ENCODE results near the gene IFI44L. TPM values are rescaled to one million over a fixed set of nuclear protein-coding genes. Genes with fewer than 3 reads are reported as not detected.

IFI44L gene
- total RNA-seq, 1 donor = 49.2 TPM

DNA sequence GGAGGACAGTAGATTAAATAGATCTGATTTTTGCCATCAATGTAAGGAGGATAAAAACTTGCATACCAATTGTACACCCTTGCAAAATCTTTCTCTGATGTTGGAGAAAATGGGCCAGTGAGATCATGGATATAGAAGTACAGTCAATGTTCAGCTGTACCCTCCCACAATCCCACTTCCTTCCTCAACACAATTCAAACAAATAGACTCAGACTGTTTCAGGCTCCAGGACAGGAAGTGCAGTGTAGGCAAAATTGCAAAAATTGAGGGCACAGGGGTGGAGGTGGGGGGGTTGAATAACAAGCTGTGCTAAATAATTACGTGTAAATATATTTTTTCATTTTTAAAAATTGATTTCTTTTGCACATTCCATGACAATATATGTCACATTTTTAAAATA lies 25.5 kb downstream of the IFI44L start:
- H3K4me3 ChIP-seq (ENCODE audit: insufficient read depth, low read length) = no peak overlapping the region
- H3K79me2 ChIP-seq (ENCODE audit: insufficient read depth, low read length) = peaks cover under 1% of the 10 kb centered on the region
- no peak overlapping the region for H3K4me2 ChIP-seq (ENCODE audit: insufficient read depth, low read length)
- DNase-seq (ENCODE audit: insufficient read length, low spot score, missing footprints) = no peak
- no peaks in the 10 kb centered on the region for H3K27me3 ChIP-seq (ENCODE audit: insufficient read depth, low read length)
- H3K36me3 ChIP-seq (ENCODE audit: insufficient read depth, low read length) = no peaks in the 10 kb centered on the region
- H3K4me1 ChIP-seq (ENCODE audit: insufficient read depth, low read length) = peaks cover 2% of the 10 kb centered on the region
- H3K27ac ChIP-seq (ENCODE audit: low read depth, low read length) = no peak overlapping the region
- no peak overlapping the region for H2AFZ ChIP-seq (ENCODE audit: low read length)
- no peaks in the 10 kb centered on the region for H4K20me1 ChIP-seq (ENCODE audit: insufficient read depth, low read length)
- no peaks in the 10 kb centered on the region for H3K9me3 ChIP-seq (ENCODE audit: low read depth, low read length)
- TF ChIP-seq, protein P1, sequence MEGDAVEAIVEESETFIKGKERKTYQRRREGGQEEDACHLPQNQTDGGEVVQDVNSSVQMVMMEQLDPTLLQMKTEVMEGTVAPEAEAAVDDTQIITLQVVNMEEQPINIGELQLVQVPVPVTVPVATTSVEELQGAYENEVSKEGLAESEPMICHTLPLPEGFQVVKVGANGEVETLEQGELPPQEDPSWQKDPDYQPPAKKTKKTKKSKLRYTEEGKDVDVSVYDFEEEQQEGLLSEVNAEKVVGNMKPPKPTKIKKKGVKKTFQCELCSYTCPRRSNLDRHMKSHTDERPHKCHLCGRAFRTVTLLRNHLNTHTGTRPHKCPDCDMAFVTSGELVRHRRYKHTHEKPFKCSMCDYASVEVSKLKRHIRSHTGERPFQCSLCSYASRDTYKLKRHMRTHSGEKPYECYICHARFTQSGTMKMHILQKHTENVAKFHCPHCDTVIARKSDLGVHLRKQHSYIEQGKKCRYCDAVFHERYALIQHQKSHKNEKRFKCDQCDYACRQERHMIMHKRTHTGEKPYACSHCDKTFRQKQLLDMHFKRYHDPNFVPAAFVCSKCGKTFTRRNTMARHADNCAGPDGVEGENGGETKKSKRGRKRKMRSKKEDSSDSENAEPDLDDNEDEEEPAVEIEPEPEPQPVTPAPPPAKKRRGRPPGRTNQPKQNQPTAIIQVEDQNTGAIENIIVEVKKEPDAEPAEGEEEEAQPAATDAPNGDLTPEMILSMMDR (IDR thresholded peaks at IDR 0.05; ENCODE audit: extremely low read depth, low read depth, low read length) = no peak

DNA sequence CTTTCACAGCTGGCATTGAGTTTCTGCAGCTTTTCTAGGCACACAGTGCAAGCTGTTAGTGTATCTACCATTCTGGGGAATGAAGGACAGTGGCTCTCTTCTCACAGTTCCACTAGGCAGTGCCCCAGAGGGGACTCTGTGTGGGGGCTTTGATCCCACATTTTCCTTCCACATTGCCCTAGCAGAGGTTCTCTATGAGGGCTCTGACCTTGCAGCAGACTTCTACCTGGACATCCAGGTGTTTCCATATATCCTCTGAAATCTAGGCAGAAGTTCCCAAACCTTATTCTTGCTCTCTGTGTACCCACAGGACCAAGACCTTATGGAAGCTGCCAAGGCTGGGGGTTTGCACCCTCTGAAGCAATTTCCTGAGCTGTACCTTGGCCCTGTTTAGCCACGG lies 27.0 kb downstream of the IFI44L start:
- Histone ChIP-seq H3K36me3 (ENCODE audit: insufficient read depth, low read length) (no peaks in the 10 kb centered on the region), H3K4me1 (ENCODE audit: insufficient read depth, low read length) (peaks cover 2% of the 10 kb centered on the region), H3K4me3 (ENCODE audit: insufficient read depth, low read length) (no peak overlapping the region), H3K27me3 (ENCODE audit: insufficient read depth, low read length) (no peaks in the 10 kb centered on the region), H3K27ac (ENCODE audit: low read depth, low read length) (no peak overlapping the region), H3K79me2 (ENCODE audit: insufficient read depth, low read length) (peaks cover 12% of the 10 kb centered on the region), H3K4me2 (ENCODE audit: insufficient read depth, low read length) (no peak overlapping the region), H4K20me1 (ENCODE audit: insufficient read depth, low read length) (no peaks in the 10 kb centered on the region), H3K9me3 (ENCODE audit: low read depth, low read length) (no peaks in the 10 kb centered on the region), H2AFZ (ENCODE audit: low read length) (no peak overlapping the region)
- DNase-seq (ENCODE audit: insufficient read length, low spot score, missing footprints) = no peak
- TF ChIP-seq, protein P1 (IDR thresholded peaks at IDR 0.05; ENCODE audit: extremely low read depth, low read depth, low read length) = no peak

DNA sequence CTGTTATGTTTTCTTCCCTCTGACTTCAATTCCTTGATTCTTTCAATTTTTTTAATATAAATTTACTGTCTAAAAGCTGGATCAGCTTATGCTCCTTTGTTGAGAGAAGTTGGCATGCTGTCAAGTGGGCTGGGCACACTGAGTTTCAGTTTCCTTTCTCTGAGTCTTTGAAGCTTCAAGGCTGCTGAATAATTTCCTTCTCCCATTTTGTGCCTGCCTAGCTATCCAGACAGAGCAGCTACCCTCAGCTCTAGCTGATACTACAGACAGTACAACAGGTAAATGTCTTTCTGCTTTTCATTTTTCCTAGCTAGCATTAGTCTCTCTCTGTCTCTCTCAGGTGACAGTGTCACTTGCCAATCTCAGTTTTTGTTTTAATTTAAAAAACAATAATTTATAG lies 29.4 kb downstream of the IFI44L start, which contains the start of gene IFI44:
Gene IFI44, plus strand, starts transcription at position 204 of the 400 bp plus-strand sequence. CDS start 365 bp downstream, outside the sequence.
- H3K4me1 ChIP-seq (ENCODE audit: insufficient read depth, low read length) = peaks cover 2% of the 10 kb centered on the region
- H3K79me2 ChIP-seq (ENCODE audit: insufficient read depth, low read length) = peaks cover 14% of the 10 kb centered on the region
- no peaks in the 10 kb centered on the region for H3K9me3 ChIP-seq (ENCODE audit: low read depth, low read length)
- H3K36me3 ChIP-seq (ENCODE audit: insufficient read depth, low read length) = no peaks in the 10 kb centered on the region
- DNase-seq (ENCODE audit: insufficient read length, low spot score, missing footprints) = peak; percentile 72
- peak within 1 kb of the TSS; percentile 61 for H3K4me3 ChIP-seq (ENCODE audit: insufficient read depth, low read length)
- no peaks in the 10 kb centered on the region for H3K27me3 ChIP-seq (ENCODE audit: insufficient read depth, low read length)
- peak within 1 kb of the TSS; percentile 76 for H3K4me2 ChIP-seq (ENCODE audit: insufficient read depth, low read length)
- H3K27ac ChIP-seq (ENCODE audit: low read depth, low read length) = peak within 1 kb of the TSS; percentile 12
- H4K20me1 ChIP-seq (ENCODE audit: insufficient read depth, low read length) = no peaks in the 10 kb centered on the region
- TF ChIP-seq, protein P1 (IDR thresholded peaks at IDR 0.05; ENCODE audit: extremely low read depth, low read depth, low read length) = no peak
- peak within 1 kb of the TSS; percentile 72 for H2AFZ ChIP-seq (ENCODE audit: low read length)

DNA sequence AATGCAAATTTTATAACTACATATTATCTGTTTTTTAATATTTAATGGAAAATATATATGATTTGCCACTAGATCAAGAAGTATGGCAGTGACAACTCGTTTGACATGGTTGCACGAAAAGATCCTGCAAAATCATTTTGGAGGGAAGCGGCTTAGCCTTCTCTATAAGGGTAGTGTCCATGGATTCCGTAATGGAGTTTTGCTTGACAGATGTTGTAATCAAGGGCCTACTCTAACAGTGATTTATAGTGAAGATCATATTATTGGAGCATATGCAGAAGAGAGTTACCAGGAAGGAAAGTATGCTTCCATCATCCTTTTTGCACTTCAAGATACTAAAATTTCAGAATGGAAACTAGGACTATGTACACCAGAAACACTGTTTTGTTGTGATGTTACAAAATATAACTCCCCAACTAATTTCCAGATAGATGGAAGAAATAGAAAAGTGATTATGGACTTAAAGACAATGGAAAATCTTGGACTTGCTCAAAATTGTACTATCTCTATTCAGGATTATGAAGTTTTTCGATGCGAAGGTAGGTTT lies 29.9 kb downstream of the IFI44L start:
- H3K9me3 ChIP-seq (ENCODE audit: low read depth, low read length) = no peaks in the 10 kb centered on the region
- H3K4me3 ChIP-seq (ENCODE audit: insufficient read depth, low read length) = peak overlapping the region; percentile 61
- no peaks in the 10 kb centered on the region for H3K27me3 ChIP-seq (ENCODE audit: insufficient read depth, low read length)
- no peaks in the 10 kb centered on the region for H3K36me3 ChIP-seq (ENCODE audit: insufficient read depth, low read length)
- no peak for DNase-seq (ENCODE audit: insufficient read length, low spot score, missing footprints)
- peak overlapping the region; percentile 72 for H2AFZ ChIP-seq (ENCODE audit: low read length)
- H3K27ac ChIP-seq (ENCODE audit: low read depth, low read length) = peak overlapping the region; percentile 9
- peaks cover 14% of the 10 kb centered on the region for H3K79me2 ChIP-seq (ENCODE audit: insufficient read depth, low read length)
- peaks cover 2% of the 10 kb centered on the region for H3K4me1 ChIP-seq (ENCODE audit: insufficient read depth, low read length)
- H4K20me1 ChIP-seq (ENCODE audit: insufficient read depth, low read length) = no peaks in the 10 kb centered on the region
- TF ChIP-seq, protein P1 (IDR thresholded peaks at IDR 0.05; ENCODE audit: extremely low read depth, low read depth, low read length) = no peak
- H3K4me2 ChIP-seq (ENCODE audit: insufficient read depth, low read length) = peak overlapping the region; percentile 76

All from osteoblast (primary cell).